NCI-H510A treated with DMSO at 0.1 percent for 48 hours (cell line): Measurements from ENCODE around the gene SULT2B1.
A peak's percentile ranks its signal among the peaks of the same experiment; 100 is the strongest.
"Not testable (repeated sequence)": the region's sequence is repeated elsewhere in the genome, so short reads cannot be mapped to it uniquely, and the experiment has no call there.

Source experiments
- DNase-seq: peaks from one replicate; lab custom pipeline; 2025; lab: John Stamatoyannopoulos, UW

The SULT2B1 gene

DNA sequence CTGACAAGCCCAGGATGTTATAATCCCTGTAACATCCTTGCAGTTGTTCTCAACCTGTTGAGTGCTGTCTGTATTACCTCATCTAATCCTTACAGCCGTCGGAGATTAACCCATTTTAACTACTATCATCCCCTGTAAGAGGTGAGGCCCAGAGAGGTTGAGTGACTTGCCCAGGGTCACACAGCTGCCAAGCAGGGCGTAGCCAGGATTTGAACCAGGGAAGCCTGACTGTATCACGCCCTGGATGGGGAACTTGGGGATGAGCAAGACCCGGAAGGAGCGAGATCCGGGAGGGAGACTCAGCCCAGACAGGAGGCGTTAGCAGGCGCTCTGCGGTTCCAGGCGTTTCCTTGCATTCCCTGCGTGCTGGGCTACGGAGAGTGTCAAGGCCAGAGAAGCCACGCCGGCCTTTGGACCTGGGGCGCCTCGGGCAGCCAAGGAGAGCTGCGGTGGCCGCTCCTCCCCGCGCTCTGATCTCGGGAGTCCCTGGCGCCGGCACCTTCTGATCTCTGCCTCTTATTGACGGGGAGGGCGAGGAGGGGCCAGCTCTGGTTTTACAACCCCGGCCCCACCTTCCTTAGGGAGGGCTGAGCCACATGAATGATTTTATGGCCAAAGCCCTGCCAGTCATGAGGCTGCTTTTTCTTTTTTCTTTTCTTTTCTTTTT, 6.2 kb downstream of the SULT2B1 start:
- no peak for DNase-seq

DNA sequence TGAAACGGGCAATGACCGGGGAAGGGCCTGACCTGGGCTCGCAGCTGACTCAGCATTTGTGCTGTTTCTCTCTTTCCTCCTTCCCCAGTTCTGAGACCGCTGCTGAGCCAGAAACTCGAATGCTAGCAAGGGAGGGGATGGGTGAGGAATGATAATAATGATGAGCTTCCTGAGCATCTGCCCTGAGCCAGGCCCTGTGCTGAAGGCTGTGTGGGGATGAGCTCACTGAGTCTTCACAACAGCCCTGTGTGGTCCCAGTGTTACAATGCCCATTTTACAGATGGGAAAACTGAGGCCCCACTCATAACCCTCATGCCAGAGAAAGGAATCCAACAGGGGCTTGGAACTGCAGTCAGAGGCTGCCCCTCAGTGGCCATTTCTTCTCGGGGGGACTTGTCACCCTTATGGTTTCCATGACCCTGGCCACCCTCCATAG, 8.1 kb downstream of the SULT2B1 start:
- DNase-seq, result no peak

DNA sequence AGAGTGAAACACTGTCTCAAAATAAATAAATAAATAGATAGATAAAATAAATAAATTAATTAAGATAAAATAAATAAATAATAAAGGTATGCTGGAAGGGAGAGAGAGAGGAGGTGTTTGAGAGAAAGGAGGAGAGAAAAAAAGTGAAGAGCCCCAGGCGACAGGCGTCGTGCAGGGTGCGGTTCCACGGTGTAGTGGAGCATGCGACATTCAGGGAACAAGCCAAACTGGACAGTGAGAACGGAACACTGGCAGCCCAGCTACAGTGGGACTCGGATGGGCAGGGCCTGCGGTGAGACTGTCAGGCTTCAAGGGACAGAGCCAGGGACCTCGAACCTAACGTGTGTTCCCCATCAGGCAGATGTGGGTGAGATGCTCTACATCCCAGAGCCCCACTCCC, 9.4 kb downstream of the SULT2B1 start:
- no peak for DNase-seq

DNA sequence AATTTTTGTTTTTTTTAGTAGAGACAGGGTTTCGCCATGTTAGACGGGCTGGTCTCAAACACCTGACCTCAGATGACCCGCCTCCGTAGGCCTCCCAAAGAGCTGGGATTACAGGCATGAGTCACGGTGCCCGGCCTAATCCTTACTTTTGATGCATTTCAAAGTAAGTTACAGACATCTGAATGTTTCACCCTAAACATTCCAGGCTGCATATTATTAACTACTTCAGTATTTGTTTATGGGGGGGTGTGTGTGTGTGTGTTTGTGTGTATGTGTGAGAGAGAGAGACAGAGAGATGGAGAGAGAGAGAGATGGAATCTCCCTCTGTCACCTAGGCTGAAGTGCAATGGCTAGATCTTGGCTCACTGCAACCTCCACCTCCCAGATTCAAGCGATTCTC, 13.1 kb downstream of the SULT2B1 start:
- DNase-seq, result no peak

DNA sequence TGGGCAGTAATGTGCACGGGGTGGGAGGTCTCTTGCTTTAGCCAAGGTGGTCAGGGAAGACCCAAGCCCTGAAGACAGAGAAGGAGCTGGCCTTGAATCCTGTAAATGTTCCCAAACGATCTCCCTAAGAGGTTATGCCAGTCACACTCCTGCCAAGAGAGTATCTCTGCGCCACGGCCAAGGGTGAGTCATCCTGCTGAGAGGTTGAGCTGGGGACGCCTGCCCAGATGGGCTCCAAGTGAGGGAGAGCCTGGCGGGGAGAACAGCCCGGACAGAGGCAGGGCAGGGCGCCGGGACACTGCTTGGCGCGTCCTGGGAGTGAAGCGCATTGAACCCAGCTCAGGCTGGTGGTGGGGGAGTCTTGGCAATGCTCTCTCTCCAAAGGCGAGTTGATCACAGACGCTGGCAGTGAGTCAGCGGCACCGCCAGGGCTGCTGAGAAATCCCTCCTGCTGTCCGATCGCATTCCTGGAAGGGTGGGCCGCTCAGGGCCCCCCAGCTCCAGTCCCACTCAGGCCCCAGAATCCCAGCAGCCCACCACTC, 16.4 kb downstream of the SULT2B1 start:
- peak; percentile 30 for DNase-seq

DNA sequence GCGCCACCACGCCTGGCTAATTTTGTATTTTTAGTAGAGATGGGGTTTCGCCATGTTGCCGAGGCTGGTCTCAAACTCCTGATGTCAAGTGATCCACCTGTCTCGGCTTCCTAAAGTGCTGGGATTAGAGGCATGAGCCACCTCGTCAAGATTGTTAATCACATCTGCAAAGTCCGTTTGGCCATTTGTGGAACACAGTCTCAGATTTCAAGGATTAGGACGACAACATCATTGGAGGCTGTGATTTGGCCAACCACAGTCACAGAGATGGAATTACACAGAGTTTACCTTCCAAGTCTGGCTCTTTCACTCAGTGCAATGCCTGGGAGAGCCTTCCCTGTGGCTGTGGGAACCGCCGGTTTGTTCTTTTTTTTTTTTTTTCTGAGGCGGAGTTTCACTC, 17.8 kb downstream of the SULT2B1 start:
- no peak for DNase-seq

DNA sequence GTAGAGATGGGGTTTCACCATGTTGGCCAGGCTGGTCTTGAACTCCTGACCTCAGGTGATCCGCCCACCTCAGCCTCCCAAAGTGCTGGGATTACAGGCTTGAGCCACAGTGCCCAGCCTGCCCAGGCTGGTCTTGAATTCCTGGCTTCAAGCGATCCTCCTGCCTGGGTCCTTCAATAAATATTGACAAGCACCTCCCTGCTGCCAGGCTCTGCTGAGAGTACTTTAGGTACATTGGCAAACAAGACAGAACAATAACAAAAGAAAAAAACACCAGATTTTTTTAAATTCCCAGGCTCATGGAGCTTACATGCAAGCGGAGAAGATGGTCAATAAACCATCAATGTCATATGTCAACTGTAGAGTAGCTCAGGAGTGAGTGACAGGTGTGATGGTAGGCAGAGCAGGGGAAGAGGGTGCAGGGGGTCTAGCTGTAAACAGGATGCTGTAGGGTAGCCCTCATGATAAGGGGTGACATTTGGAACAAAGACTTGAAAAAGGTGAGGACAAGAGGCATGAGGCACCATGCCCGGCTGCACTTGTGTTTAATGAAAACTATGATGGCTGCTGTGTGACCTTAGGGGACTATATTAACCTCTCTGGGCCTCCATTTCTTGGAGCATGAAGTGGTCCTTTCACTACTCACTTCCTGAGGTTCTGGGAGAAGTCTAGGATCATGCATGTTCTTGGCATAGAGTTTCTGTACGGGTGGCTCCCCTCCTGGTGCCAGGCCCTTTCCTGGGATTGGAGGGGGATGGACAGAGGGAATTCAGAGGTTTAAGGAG, 19.6 kb downstream of the SULT2B1 start:
- DNase-seq, result peak; percentile 34

DNA sequence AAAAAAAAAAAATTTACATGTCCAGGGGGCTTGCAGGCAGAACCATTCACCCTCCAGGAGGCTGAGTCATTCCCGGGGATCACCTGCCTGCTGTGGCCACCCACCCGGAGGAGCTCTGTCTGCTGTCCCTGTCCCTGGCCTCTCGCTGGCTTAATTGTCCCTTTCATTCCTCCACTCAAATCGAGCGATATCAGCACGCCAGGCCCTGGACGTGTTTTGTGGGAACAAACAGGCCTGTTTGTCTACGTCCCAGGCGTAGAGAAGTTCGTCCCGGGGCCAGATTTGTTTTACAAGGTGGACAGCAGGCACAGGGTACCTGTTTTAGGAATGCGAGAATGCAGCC, 21.2 kb downstream of the SULT2B1 start:
- DNase-seq, result no peak

DNA sequence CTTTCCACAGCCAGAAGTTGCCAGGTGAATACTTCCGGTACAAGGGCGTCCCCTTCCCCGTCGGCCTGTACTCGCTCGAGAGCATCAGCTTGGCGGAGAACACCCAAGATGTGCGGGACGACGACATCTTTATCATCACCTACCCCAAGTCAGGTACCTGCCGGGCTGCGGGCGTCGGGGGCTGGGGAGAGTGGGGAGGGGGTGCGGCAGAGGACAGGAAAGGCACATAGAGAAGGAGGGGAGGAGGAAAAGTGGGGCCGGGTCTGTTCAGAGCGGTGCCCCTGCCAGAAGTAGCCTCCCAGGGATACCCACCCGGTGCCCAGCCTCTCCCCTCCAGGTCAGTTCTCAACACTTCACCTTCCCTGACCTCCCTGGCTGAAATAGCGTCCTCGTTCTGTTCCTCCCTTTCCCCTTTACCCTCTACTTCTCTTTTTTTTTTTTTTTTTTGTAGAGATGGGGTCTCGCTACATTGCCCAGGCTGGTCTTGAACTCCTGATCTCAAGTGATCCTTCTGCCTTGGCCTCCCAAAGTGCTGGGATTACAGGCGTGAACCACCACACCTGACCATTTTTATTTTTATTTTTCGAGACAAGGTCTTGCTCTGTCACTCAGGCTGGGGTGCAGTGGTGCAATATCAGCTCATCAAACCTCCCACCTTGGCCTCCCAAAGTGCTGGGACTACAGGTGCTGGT, 24.1 kb downstream of the SULT2B1 start:
- DNase-seq, result no peak

DNA sequence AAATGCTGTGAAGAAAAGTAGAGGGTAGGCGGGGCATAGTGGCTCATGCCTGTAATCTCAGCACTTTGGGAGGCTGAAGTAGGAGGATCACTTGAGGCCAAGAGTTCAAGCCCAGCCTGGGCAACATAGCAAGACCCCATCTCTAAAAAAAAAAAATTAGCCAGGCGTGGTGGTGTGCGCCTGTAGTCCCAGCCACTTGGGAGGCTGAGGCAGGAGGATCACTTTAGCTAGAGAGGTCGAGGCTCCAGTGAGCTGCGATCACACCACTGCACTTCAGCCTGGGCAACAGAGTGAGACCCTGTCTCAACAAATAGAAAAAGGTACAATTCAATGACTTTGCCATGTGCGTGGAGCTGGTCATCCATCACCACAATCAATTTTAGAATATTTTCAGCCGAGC, 25.9 kb downstream of the SULT2B1 start:
- DNase-seq, result not testable (repeated sequence)

DNA sequence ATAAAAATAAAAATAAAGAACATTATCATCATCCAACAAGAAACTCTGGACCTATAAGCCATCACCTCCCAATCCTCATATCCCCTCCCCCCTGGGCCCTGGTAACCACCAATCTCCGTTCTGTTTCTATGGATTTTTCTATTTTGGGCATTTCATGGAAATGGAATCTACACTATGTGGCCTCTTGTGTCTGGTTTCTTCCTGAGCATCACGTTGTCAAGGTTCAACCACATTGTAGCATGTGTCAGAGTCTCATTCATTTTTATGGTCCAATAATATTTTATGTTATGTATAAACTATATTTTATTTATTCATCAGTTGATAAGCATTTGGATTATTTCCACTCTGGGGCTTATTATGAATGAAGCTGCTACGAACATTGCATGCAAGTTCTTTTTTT, 26.9 kb downstream of the SULT2B1 start:
- DNase-seq, result no peak

DNA sequence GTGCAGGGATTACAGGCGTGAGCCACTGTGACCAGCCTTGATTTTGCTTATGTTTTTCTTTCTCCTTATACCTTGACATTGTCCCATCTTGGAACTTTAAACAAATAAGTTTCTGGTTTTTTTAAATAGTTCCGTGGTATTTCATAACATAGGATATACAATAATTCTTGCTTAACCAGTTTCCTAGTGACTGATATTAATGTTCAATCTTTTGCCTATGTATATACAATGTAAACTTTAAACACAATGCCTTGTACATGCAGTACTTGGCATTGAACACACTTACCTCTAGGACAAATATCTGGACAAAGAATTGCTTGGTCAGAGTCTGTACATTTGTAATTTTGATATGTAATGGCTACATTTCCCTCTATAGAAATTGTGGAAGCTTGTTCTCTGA, 30.2 kb downstream of the SULT2B1 start:
- DNase-seq, result no peak

DNA sequence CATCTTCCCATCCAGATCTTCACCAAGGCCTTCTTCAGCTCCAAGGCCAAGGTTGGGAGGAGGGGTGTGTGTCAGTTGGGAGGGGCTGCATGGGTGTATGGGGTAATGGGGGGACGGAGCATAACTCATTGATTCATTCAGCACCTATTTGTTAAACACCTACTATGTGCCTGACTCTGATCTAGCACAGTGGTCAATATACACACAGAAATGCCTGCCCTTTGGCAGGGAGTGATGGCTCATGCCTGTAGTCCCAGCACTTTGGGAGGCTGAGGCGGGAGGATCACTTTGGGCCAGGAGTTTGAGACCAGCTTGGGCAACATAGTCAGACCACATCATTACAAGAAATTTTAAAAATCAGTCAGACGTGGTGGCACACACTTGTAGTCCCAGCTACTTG, 35.4 kb downstream of the SULT2B1 start:
- no peak for DNase-seq

DNA sequence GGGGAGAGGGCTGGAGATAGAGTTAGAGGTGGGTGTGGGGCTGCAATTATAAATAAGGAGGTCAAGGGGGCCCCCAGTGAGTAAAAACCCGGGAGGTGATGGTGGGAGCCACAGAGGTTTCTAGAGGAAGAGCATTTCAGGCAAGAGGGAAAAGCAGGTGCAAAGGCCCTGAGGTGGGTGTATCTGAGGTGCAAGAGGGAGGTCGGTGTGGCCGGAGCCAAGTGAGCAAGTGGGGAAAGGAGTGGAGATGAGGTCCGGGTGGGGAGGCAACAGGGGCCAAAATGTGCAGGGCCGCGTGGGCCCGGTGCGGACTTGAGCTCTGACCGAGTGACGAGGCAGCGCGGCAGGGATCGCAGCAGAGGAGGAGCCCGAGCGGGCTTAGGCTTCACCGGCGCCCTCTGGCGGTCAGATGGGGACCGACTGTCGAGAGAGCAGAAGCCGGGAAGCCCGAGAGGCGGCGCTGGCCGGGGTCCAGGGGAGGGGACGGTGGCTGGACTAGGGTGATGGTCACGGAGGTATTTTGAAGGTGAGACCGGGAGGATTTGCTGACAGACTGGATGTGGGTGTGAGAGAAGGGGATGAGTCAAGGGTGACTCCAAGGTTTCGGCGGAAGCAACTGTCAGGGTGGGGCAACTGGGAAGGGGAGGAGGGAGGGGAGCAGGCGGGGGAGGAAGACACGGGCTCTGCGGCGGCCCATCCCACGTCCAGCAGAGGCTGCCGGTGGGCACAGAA, 36.9 kb downstream of the SULT2B1 start:
- peak; percentile 73 for DNase-seq

DNA sequence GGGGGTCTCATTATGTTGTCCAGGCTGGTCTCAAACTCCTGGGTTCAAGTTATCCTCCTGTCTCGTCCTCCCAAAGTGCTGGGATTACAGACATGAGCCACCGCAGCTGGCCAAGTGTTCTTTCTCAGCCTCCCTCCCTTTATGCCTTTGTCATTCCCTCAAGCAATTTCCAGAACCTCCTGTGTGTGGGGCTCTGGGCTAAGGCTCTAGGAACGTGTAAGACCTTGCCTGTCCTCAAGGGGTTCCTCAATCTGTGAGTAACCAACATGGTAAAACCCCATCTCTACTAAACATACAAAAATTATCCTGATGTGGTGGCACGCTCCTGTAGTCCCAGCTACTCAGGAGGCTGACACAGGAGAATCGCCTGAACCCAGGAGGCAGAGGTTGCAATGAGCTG, 39.0 kb downstream of the SULT2B1 start:
- DNase-seq, result no peak

DNA sequence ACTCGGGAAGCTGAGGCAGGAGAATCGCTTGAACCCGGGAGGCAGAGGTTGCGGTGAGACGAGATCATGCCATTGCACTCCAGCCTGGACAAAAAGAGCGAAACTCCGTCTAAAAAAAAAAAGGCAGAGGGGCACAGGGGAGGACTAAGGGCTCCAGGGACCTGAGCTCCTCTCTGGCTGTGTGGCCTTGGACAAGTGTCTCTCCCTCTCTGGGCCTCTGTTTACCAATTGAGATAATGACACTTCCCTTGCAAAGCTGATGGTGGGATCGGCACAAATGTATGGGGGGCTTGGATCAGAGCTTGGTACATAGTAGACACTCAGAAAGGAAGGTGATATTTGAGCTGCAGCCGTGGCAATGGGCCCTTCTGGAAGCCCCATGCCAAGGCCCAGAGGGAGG, 43.2 kb downstream of the SULT2B1 start:
- no peak for DNase-seq

DNA sequence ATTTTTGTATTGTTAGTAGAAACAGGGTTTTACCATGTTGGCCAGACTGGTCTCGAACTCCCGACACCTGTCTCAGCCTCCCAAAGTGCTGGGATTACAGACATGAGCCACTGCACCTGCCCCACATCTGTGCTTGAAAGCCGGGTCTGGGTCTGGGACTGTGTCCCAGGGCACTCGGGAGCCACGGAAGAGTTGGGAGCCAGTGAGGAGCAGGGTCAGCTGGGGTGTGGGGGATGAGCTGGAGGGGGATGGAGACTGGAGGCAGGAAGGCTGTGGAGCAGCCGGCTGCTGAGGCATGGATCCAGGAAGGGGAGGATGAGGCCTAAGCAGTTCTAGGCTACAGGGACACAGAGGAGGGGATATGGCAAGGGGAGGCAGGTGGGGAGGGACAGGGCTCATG, 43.9 kb downstream of the SULT2B1 start:
- DNase-seq, result no peak

DNA sequence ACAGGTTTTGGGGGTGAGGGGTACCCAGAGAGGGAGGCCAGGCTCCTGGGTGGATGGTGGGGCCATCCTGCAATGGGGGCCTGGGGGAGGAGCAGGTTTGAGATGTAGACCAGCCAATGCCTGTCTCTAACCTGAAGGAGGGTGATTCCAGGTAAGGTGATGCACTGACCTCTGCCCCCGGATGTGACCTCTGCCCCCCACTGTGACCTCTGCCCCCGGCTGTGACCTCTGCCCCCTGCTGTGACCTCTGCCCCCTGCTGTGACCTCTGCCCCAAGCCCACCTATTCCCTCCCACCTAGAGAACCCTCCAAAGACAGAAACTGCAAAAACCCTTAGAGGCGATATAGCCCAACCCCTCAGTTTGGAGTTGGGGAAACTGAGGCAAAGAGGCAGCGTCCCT, 44.3 kb downstream of the SULT2B1 start:
- no peak for DNase-seq

DNA sequence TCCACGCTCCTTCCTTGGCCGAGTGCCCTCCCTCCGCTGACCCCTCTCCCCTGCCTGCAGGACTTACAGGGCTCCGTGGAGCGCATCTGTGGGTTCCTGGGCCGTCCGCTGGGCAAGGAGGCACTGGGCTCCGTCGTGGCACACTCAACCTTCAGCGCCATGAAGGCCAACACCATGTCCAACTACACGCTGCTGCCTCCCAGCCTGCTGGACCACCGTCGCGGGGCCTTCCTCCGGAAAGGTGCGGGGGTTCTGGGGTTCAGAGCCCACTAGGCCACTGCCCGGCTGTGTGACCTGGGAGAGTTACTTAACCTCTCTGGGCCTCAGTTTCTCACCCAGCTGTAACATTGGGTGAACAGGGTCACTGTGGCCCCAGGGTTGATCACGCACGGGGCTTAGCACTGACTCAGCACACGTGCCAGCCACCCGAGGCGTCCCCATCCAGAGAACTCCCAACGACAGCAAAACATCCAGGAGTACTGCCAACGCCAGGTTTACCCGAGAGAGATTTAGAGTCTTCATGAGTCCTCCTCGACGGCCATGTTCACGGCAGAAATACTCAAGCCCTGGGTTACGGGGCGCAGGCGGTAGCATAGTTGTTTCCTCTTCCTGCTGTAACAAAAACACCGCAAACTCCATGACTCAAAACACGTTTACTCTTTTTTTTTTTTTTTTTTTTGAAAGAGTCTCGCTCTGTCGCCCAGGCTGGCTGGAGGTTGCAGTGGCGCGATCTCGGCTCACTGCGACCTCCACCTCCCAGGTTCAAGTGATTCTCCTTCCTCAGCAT, 44.9 kb downstream of the SULT2B1 start:
- DNase-seq, result no peak

DNA sequence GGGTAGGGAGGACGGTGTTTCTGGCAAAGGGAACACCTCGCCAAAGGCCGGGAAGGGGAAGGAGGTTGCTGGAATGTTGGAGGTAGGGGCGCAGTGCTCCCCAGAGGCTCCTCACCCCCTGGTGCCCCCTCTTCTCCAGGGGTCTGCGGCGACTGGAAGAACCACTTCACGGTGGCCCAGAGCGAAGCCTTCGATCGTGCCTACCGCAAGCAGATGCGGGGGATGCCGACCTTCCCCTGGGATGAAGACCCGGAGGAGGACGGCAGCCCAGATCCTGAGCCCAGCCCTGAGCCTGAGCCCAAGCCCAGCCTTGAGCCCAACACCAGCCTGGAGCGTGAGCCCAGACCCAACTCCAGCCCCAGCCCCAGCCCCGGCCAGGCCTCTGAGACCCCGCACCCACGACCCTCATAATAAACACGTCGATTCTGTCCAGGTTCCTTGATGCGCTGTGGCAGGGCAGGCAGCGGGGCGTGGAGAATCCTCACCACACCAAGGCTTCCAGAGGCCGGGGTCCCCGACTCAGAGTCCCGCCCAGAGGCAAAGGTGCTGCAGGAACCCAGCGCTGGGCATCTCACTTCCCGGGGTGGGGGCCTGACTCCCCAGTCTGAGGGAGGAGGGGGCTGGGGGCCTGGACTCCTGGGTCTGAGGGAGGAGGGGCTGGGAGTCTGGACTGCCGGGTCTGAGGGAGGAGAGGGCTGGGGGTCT, 47.2 kb downstream of the SULT2B1 start:
- no peak for DNase-seq
